Kidney (tissue), 14 donors: ENCODE measurements around the gene GREM2. TPM values are rescaled to one million over a fixed set of nuclear protein-coding genes. Genes with fewer than 3 reads are reported as not detected.

ENCODE experiments used
- DNase-seq, 5 donors: peaks; one replicate each; pipeline ENCODE4 v3.0.0-alpha.2; 2013 to 2020
- FAIRE-seq: peaks from 2 replicates; lab custom pipeline; 2012; peaks lifted over from hg19 to GRCh38; lab: Jason Lieb, UNC
- H3K27ac ChIP-seq, 2 donors: one replicate each; pipeline ENCODE4 v1.7.0; 2013; ENCODE audit warnings: low read depth in 2 of 2, low read length in 2 of 2, inconsistent platforms in 1 of 2
- H3K27me3 ChIP-seq: one replicate; pipeline ENCODE4 v1.7.1; 2013; ENCODE audit warnings: low read length, inconsistent platforms; ENCODE audit not compliant: control insufficient read depth, insufficient read depth
- H3K36me3 ChIP-seq, 3 donors: one replicate each; pipeline versions ENCODE4 v1.7.0 to v1.7.1; 2013; ENCODE audit warnings: low read length in 3 of 3, control low read depth in 1 of 3, inconsistent platforms in 1 of 3; ENCODE audit not compliant: insufficient read depth in 3 of 3, control insufficient read depth in 2 of 3
- H3K4me1 ChIP-seq, 3 donors: one replicate each; pipeline versions ENCODE4 v1.7.0 to v1.7.1; 2013; ENCODE audit warnings: low read length in 3 of 3, inconsistent platforms in 1 of 3, low read depth in 1 of 3; ENCODE audit not compliant: control insufficient read depth in 2 of 3, insufficient read depth in 2 of 3
- H3K4me3 ChIP-seq, 3 donors: one replicate each; pipeline versions ENCODE4 v1.7.0 to v1.8.1; 2013; ENCODE audit warnings: low read length in 3 of 3, control low read depth in 1 of 3, inconsistent platforms in 1 of 3
- H3K9ac ChIP-seq, 3 donors: one replicate each; pipeline versions ENCODE4 v1.7.0 to v1.7.1; 2013; ENCODE audit warnings: low read length in 3 of 3, control low read depth in 1 of 3, inconsistent platforms in 1 of 3
- H3K9me3 ChIP-seq, 3 donors: one replicate each; pipeline versions ENCODE4 v1.7.0 to v1.7.1; 2013; ENCODE audit warnings: low read length in 3 of 3, control low read depth in 1 of 3, inconsistent platforms in 1 of 3; ENCODE audit not compliant: control insufficient read depth in 2 of 3, insufficient read depth in 1 of 3
- intact Hi-C: fragments of 100-400 bp; cut with DNase I; formaldehyde crosslinking; loops from one replicate; pipeline ENCODE4 v1.11.1; 2022
- polyA plus RNA-seq: library from polyadenylated mRNA; stranded (reverse); fragments of 350-450 nt; fragmentation: Illumina TruSeq; extraction: RNeasy Lipid Tissue Mini Kit (QIAGEN cat#74804); gene quantifications from one replicate; pipeline ENCODE4 v1.2.3, GENCODE V29; 2014; ENCODE audit warnings: low read depth, low replicate concordance; ENCODE audit not compliant: insufficient read depth
- total RNA-seq: library from RNA; stranded (reverse); fragmentation: NEBNext Ultra II Directional; extraction: Animal tissue kit (Norgen Biotek cat#: 25700); gene quantifications from one replicate; pipeline ENCODE4 v1.2.1, GENCODE V29; 2021
- TF ChIP-seq, protein P1 (sequence below): IDR thresholded peaks from 3 replicates; pipeline ENCODE4 v1.5.1; 2012; ENCODE audit warnings: mild to moderate bottlenecking, moderate library complexity, borderline replicate concordance; ENCODE audit not compliant: insufficient read depth; ENCODE audit errors: extremely low read depth
- donor health status: control.
- donor health status: control.
- donor health status: control.
- donor health status: control.
- donor health status: control.
- donor health status: DM: yes; HTN: yes; CAD: no.
- donor health status: Normal renal cell carcinoma (clear cell type).

Gene GREM2
- total and polyA plus RNA-seq, 2 donors from 2014 or later, result 0.34 to 0.50 TPM

DNA sequence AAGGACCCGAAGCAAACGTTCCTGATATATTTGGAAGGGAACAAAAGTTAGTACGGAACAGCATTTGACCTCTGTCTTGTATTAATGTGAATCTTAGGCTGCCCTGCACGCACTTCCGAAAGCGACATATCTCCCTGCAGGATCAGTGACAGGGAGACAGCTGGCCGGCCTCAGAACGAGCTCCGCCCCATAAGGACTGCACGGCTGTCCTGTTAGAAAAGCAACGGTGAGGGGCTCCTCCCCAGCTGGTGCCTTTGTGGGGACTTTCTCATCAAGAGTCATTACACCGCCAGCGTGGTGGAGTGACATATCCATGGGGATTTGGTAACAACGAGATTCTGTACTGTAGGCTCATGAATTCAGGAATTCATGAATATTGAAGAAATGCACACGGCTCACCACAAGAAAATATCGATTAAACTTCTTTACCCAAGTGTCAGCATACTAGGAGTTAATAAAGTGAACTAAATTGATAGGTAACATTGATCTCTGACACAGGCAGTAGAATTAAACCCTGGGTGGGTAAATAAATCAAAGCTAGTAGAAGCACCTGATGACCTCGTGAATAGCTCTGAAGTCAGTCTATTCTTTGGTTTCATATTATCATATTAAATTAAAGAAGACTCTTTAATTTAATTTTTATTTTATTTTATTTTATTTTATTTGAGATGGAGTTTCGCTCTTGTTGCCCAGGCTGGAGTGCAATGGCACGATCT, 8.1 kb upstream of the GREM2 start:
- no peak overlapping the region for H3K4me3 ChIP-seq
- TF ChIP-seq, protein P1, sequence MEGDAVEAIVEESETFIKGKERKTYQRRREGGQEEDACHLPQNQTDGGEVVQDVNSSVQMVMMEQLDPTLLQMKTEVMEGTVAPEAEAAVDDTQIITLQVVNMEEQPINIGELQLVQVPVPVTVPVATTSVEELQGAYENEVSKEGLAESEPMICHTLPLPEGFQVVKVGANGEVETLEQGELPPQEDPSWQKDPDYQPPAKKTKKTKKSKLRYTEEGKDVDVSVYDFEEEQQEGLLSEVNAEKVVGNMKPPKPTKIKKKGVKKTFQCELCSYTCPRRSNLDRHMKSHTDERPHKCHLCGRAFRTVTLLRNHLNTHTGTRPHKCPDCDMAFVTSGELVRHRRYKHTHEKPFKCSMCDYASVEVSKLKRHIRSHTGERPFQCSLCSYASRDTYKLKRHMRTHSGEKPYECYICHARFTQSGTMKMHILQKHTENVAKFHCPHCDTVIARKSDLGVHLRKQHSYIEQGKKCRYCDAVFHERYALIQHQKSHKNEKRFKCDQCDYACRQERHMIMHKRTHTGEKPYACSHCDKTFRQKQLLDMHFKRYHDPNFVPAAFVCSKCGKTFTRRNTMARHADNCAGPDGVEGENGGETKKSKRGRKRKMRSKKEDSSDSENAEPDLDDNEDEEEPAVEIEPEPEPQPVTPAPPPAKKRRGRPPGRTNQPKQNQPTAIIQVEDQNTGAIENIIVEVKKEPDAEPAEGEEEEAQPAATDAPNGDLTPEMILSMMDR, result no peak
- H3K27ac ChIP-seq, result no peak overlapping the region
- intact Hi-C loops, result no loop called here
- peak in 4 of 5 donors; percentile 68 to 82 (median 76) for DNase-seq
- no peak overlapping the region for H3K9ac ChIP-seq
- no peak for FAIRE-seq
- H3K9me3 ChIP-seq, result no peaks in the 10 kb centered on the region
- no peaks in the 10 kb centered on the region for H3K4me1 ChIP-seq
- no peaks in the 10 kb centered on the region for H3K27me3 ChIP-seq
- no peaks in the 10 kb centered on the region for H3K36me3 ChIP-seq

DNA sequence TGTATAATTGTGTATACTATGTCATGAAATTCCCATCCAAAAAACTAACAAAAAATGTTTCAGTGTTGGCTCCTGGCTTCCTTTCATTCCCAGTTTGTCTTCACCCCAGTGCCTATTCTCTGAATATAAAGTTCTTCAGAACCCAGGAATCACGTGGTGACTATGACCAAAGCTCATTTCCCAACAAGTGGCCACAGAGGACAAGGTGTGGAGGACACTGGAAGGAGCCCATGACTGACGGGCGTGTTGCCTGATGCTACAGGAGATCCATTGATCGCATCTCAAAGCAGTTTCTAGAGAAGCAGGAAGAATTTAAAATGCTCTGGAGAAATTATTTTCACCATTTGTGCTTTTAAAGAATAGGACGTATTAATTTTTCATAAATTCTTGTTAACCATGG, 7.4 kb upstream of the GREM2 start:
- no peaks in the 10 kb centered on the region for H3K9me3 ChIP-seq
- no peaks in the 10 kb centered on the region for H3K4me1 ChIP-seq
- no peak for FAIRE-seq

DNA sequence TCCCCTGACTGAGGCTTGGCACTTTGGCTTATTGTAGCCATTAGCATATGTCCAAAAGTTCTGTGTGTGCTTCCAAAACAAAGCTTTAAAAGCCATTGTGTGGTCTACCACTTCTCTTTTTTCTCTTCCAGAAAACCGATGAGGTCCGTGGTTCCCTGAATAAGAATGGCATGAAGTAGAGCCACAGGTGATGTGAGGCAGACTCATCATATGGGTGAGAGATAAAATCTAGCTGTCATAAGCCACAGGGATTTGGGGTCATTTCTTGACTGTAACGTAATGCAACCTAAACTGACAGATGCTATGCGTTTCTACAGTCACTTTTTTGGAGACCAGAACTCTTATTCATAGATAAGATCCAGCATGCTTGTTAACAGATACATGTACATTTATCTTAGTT, 7.0 kb upstream of the GREM2 start:
- Histone ChIP-seq H3K9me3 (no peaks in the 10 kb centered on the region), H3K27ac (no peak overlapping the region), H3K9ac (no peak overlapping the region), H3K36me3 (no peaks in the 10 kb centered on the region), H3K4me3 (no peak overlapping the region), H3K27me3 (no peaks in the 10 kb centered on the region), H3K4me1 (no peaks in the 10 kb centered on the region)
- intact Hi-C loops, result no loop called here
- TF ChIP-seq, protein P1, result no peak
- no peak for DNase-seq
- no peak for FAIRE-seq

More for the DNA sequence above, 7.4 kb upstream of the GREM2 start:
- Histone ChIP-seq H3K4me3 (no peak overlapping the region), H3K9ac (no peak overlapping the region), H3K27me3 (no peaks in the 10 kb centered on the region), H3K36me3 (no peaks in the 10 kb centered on the region), H3K27ac (no peak overlapping the region)
- intact Hi-C loops, result no loop called here
- TF ChIP-seq, protein P1, result no peak
- DNase-seq, result no peak
